ENCODE measurements around the gene PNKP. TPM values are rescaled to one million over a fixed set of nuclear protein-coding genes. Genes with fewer than 3 reads are reported as not detected.

PNKP gene
- total RNA-seq, 2 donors from 2014 or later = 161 to 163 TPM

DNA sequence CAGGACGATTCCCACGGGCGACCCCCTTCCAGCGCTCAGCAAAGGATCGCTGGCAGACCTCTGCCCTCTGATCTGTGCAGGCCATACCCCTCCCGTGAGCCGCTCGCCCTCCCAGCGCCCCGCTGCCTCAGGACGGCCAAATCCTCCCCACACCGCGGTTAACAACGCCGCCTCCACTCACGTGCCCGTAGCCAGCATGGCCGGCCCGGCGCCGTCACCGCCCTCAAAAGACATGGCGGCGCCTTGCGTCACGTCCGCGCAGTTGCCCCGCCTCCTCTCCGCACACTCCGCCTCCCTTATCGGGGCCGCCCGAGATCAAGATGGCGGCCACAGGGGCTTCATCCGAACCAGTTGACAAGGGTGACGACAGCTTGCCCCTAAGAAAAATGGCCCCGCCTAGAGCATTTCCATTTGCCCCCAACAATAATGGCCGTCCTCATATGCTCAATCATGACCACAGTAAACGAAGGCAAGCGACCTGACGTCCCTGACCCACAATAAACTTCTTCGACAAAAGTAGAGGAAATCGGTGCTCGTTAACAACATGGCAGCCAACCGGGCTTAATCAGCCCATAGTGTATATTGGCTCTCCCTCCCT is 9.1 kb upstream of the PNKP start:
- TF ChIP-seq, protein P1, sequence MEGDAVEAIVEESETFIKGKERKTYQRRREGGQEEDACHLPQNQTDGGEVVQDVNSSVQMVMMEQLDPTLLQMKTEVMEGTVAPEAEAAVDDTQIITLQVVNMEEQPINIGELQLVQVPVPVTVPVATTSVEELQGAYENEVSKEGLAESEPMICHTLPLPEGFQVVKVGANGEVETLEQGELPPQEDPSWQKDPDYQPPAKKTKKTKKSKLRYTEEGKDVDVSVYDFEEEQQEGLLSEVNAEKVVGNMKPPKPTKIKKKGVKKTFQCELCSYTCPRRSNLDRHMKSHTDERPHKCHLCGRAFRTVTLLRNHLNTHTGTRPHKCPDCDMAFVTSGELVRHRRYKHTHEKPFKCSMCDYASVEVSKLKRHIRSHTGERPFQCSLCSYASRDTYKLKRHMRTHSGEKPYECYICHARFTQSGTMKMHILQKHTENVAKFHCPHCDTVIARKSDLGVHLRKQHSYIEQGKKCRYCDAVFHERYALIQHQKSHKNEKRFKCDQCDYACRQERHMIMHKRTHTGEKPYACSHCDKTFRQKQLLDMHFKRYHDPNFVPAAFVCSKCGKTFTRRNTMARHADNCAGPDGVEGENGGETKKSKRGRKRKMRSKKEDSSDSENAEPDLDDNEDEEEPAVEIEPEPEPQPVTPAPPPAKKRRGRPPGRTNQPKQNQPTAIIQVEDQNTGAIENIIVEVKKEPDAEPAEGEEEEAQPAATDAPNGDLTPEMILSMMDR (conservative IDR thresholded peaks at IDR 0.05) = no peak
- WGBS, 2 experiments (ENCODE audit: insufficient coverage in 1 of 2, insufficient read length in 1 of 2) = 0% methylated on average over 13 to 46 of the region's 46 CpGs
- no peaks in the 10 kb centered on the region for H3K9me3 ChIP-seq (ENCODE audit: control insufficient read depth, low read length)
- peak overlapping the region; percentile 96 for H3K4me3 ChIP-seq (ENCODE audit: low read length)
- Mint-ChIP-seq H3K4me3 (no peak overlapping the region), H3K27me3 (ENCODE audit: insufficient read depth) (no peaks in the 10 kb centered on the region), H3K9me3 (no peaks in the 10 kb centered on the region), H3K4me1 (peaks cover 5% of the 10 kb centered on the region), H3K27ac (no peak overlapping the region), H3K36me3 (ENCODE audit: low read depth) (peaks cover 35% of the 10 kb centered on the region)
- H3K27ac ChIP-seq (ENCODE audit: low read depth, low read length) = peak overlapping the region; percentile 96
- DNase-seq = peak; percentile 99
- H3K27me3 ChIP-seq (ENCODE audit: control insufficient read depth, insufficient read depth, low read length, poor library complexity, severe bottlenecking) = no peaks in the 10 kb centered on the region
- peaks cover 26% of the 10 kb centered on the region for H3K36me3 ChIP-seq (ENCODE audit: control insufficient read depth, insufficient read depth, low read length)
- no peaks in the 10 kb centered on the region for H3K4me1 ChIP-seq (ENCODE audit: control insufficient read depth, insufficient read depth, low read length)
- H3K9ac ChIP-seq (ENCODE audit: extremely low read depth, low read length, poor library complexity, severe bottlenecking) = peak overlapping the region; percentile 93

GRCh38 chr19:49875857-49876421 is 8.6 kb upstream of the PNKP start:
- no peaks in the 10 kb centered on the region for H3K27me3 ChIP-seq (ENCODE audit: control insufficient read depth, insufficient read depth, low read length, poor library complexity, severe bottlenecking)
- Mint-ChIP-seq H3K27me3 (ENCODE audit: insufficient read depth) (no peaks in the 10 kb centered on the region), H3K4me1 (peaks cover 5% of the 10 kb centered on the region), H3K36me3 (ENCODE audit: low read depth) (peaks cover 29% of the 10 kb centered on the region), H3K4me3 (no peak overlapping the region), H3K27ac (no peak overlapping the region), H3K9me3 (no peaks in the 10 kb centered on the region)
- TF ChIP-seq, protein P1 (conservative IDR thresholded peaks at IDR 0.05) = no peak
- no peaks in the 10 kb centered on the region for H3K4me1 ChIP-seq (ENCODE audit: control insufficient read depth, insufficient read depth, low read length)
- H3K36me3 ChIP-seq (ENCODE audit: control insufficient read depth, insufficient read depth, low read length) = peaks cover 24% of the 10 kb centered on the region
- peak overlapping the region; percentile 61 for H3K27ac ChIP-seq (ENCODE audit: low read depth, low read length)
- H3K4me3 ChIP-seq (ENCODE audit: low read length) = peak overlapping the region; percentile 96
- DNase-seq = peak; percentile 84
- no peaks in the 10 kb centered on the region for H3K9me3 ChIP-seq (ENCODE audit: control insufficient read depth, low read length)
- WGBS, 2 experiments (ENCODE audit: insufficient coverage in 1 of 2, insufficient read length in 1 of 2) = 0 to 3% methylated on average over 13 to 28 of the region's 28 CpGs
- H3K9ac ChIP-seq (ENCODE audit: extremely low read depth, low read length, poor library complexity, severe bottlenecking) = peak overlapping the region; percentile 93

DNA sequence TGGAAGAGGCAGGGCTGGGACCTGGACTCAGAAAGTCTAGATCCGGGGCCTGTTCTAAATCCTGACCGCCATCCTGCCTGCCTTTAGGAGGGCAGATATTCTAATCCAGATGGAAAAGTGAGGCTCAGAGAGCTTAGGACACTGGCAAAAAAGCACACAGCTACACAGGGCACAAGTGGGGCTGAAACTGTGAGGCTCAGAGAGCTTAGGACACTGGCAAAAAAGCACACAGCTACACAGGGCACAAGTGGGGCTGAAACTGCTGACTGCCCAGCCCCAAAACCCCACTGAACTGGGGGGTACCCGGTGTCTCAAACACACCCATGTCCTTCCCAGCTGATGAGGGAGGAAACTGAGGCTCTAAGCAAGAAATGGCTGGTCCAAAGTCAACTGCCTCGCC is 7.8 kb upstream of the PNKP start:
- no peak overlapping the region for H3K27ac ChIP-seq (ENCODE audit: low read depth, low read length)
- H3K9ac ChIP-seq (ENCODE audit: extremely low read depth, low read length, poor library complexity, severe bottlenecking) = peak overlapping the region; percentile 93
- peaks cover 24% of the 10 kb centered on the region for H3K36me3 Mint-ChIP-seq (ENCODE audit: low read depth)
- no peaks in the 10 kb centered on the region for H3K27me3 Mint-ChIP-seq (ENCODE audit: insufficient read depth)
- TF ChIP-seq, protein P1 (conservative IDR thresholded peaks at IDR 0.05) = no peak
- peaks cover 18% of the 10 kb centered on the region for H3K36me3 ChIP-seq (ENCODE audit: control insufficient read depth, insufficient read depth, low read length)
- peak overlapping the region; percentile 96 for H3K4me3 ChIP-seq (ENCODE audit: low read length)
- WGBS, 2 experiments (ENCODE audit: insufficient coverage in 1 of 2, insufficient read length in 1 of 2) = 88 to 92% methylated on average over 2 to 4 of the region's 4 CpGs
- DNase-seq = no peak
- no peaks in the 10 kb centered on the region for H3K9me3 Mint-ChIP-seq
- H3K4me1 ChIP-seq (ENCODE audit: control insufficient read depth, insufficient read depth, low read length) = peaks cover 4% of the 10 kb centered on the region
- no peaks in the 10 kb centered on the region for H3K27me3 ChIP-seq (ENCODE audit: control insufficient read depth, insufficient read depth, low read length, poor library complexity, severe bottlenecking)
- H3K4me3 Mint-ChIP-seq = no peak overlapping the region
- H3K9me3 ChIP-seq (ENCODE audit: control insufficient read depth, low read length) = no peaks in the 10 kb centered on the region
- H3K4me1 Mint-ChIP-seq = peaks cover 11% of the 10 kb centered on the region
- no peak overlapping the region for H3K27ac Mint-ChIP-seq

Measured in endodermal cell (in vitro differentiated cells).